NOMO-1 treated with dmso at 0.1 percent for 144 hours (cell line): ENCODE measurements around the gene MBP.

Experiments used
- DNase-seq: peaks from one replicate; lab custom pipeline; 2025; ENCODE audit not compliant: unreplicated experiment; lab: John Stamatoyannopoulos, UW

MBP gene

GRCh38 chr18:77103187-77103850, 29.3 kb downstream of the MBP start:
- no peak for DNase-seq

GRCh38 chr18:77102259-77103040, 30.1 kb downstream of the MBP start:
- DNase-seq, result no peak

- peak; percentile 98 for DNase-seq
Observed at GRCh38 chr18:77101410-77102258, 30.9 kb downstream of the MBP start.

GRCh38 chr18:77100751-77101355, 31.7 kb downstream of the MBP start:
- DNase-seq, result no peak

GRCh38 chr18:77099485-77100370, 32.9 kb downstream of the MBP start:
- DNase-seq, result no peak

- no peak for DNase-seq
Observed at GRCh38 chr18:77098538-77099174, 33.9 kb downstream of the MBP start.

GRCh38 chr18:77098029-77098428, 34.6 kb downstream of the MBP start:
- peak; percentile 20 for DNase-seq

GRCh38 chr18:77096936-77097886, 35.4 kb downstream of the MBP start:
- no peak for DNase-seq

- DNase-seq, result peak; percentile 20
Observed at GRCh38 chr18:77095391-77096371, 36.9 kb downstream of the MBP start.

- DNase-seq, result no peak
Observed at GRCh38 chr18:77093586-77093985, 39.0 kb downstream of the MBP start.

- no peak for DNase-seq
Observed at GRCh38 chr18:77093067-77093430, 39.5 kb downstream of the MBP start.

GRCh38 chr18:77092104-77093066, 40.2 kb downstream of the MBP start:
- no peak for DNase-seq

GRCh38 chr18:77091366-77091765, 41.2 kb downstream of the MBP start:
- DNase-seq, result no peak

- no peak for DNase-seq
Observed at GRCh38 chr18:77090546-77091174, 41.9 kb downstream of the MBP start.

GRCh38 chr18:77089723-77090285, 42.8 kb downstream of the MBP start:
- DNase-seq, result no peak
